Keratinocyte (primary cell): ENCODE data around the gene RC3H1.

Experiments
- CTCF ChIP-seq, 3 experiments: IDR thresholded peaks in 1 of 3; conservative IDR thresholded peaks in 1 of 3; optimal IDR thresholded peaks in 1 of 3; 2 replicates in 2 of 3; 3 replicates in 1 of 3; pipeline versions ENCODE3 to v1.5.1; 2011; ENCODE audit warnings: low read length in 3 of 3, mild to moderate bottlenecking in 3 of 3, moderate library complexity in 2 of 3, control low read depth in 1 of 3, inconsistent platforms in 1 of 3; ENCODE audit not compliant: insufficient read depth in 2 of 3; ENCODE audit errors: extremely low read depth in 1 of 3
- EZH2 ChIP-seq: IDR thresholded peaks from one replicate; pipeline ENCODE4 v1.6.1; 2012; ENCODE audit warnings: inconsistent platforms, mild to moderate bottlenecking, low read length, moderate library complexity

- TF ChIP-seq CTCF (optimal IDR thresholded peaks at IDR 0.05 in 1 of 3, IDR thresholded peaks at IDR 0.05 in 1 of 3, conservative IDR thresholded peaks at IDR 0.05 in 1 of 3; ENCODE audit: extremely low read depth in 1 of 3, insufficient read depth in 2 of 3, low read length in 3 of 3) = no peak
- no peak for TF ChIP-seq EZH2
These were observed 522 bp downstream of the RC3H1 start for GRCh38 chr1:174021591-174022079.
